HFF-Myc (cell line): ENCODE data around the gene ATN1.

Experiments used
- DNase-seq: peaks from one replicate; pipeline ENCODE4 v3.0.0-alpha.2; 2011; ENCODE audit warnings: low read depth; ENCODE audit errors: extremely low read depth
- H3K4me3 ChIP-seq: replicated peaks from 2 replicates; pipeline ENCODE4 v1.5.1; 2011; ENCODE audit warnings: low read depth, mild to moderate bottlenecking, control low read depth, low read length
- TF ChIP-seq, protein P1 (sequence below): IDR thresholded peaks from 2 replicates; pipeline ENCODE4 v1.5.1; 2012; ENCODE audit warnings: mild to moderate bottlenecking, low read depth, low read length, control low read depth; ENCODE audit errors: missing control alignments

Gene ATN1

DNA sequence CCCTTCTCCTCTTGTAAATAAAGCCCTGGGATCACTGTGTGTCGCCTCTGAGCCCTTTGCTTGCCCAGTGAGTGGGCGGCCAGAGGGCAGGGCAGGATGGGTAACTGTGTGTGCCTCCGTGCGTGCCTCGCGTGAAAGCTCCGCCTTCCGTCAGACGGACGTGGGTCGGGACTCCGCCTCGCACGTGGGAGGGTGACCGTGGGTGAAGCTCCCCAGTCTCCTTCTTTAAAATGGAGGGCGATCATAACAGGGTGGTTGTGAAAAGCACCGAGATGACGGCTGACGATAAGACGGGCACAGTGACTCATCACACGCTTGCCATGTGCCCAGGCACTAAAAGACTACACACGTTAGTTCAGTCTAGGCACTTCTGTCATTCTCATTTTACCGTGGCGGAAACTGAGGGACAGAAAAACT, 33.5 kb downstream of the ATN1 start:
- no peak for DNase-seq

DNA sequence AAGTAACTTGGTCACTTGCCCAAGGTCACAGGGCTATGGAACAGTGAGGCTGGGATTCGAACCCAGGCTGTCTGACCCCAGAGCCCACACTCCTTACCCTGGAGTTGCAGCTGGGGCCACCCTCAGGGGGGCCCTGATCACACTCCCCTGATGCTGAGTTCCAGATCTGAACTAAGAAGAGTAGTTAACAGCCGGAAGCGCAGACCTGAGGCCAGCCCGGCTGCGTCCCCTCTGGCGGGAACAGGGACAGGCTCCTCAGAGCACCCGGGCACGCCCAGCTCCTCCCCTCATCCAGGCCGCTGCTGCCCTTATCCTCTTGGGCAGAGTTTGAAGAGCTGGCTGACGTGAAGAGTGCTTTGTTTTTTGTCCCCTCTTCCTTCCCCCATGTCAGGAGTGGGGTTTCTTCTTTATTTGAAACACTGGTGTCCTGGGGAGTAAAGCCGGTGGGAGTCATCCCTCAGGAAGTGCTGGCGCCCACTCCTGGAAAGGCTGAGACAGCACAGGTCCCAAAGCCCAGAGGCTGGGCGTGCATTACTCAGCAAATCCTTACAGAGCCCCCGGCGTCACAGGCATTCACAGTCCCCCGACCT, 34.0 kb downstream of the ATN1 start:
- no peak for DNase-seq
- TF ChIP-seq, protein P1, sequence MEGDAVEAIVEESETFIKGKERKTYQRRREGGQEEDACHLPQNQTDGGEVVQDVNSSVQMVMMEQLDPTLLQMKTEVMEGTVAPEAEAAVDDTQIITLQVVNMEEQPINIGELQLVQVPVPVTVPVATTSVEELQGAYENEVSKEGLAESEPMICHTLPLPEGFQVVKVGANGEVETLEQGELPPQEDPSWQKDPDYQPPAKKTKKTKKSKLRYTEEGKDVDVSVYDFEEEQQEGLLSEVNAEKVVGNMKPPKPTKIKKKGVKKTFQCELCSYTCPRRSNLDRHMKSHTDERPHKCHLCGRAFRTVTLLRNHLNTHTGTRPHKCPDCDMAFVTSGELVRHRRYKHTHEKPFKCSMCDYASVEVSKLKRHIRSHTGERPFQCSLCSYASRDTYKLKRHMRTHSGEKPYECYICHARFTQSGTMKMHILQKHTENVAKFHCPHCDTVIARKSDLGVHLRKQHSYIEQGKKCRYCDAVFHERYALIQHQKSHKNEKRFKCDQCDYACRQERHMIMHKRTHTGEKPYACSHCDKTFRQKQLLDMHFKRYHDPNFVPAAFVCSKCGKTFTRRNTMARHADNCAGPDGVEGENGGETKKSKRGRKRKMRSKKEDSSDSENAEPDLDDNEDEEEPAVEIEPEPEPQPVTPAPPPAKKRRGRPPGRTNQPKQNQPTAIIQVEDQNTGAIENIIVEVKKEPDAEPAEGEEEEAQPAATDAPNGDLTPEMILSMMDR, result peak; percentile 68
- H3K4me3 ChIP-seq, result peak overlapping the region; percentile 7; the same call in 1 of the 2 replicates

More for the DNA sequence above, 33.5 kb downstream of the ATN1 start:
- peak overlapping the region; percentile 7; the same call in 1 of the 2 replicates for H3K4me3 ChIP-seq
- TF ChIP-seq, protein P1, result no peak

DNA sequence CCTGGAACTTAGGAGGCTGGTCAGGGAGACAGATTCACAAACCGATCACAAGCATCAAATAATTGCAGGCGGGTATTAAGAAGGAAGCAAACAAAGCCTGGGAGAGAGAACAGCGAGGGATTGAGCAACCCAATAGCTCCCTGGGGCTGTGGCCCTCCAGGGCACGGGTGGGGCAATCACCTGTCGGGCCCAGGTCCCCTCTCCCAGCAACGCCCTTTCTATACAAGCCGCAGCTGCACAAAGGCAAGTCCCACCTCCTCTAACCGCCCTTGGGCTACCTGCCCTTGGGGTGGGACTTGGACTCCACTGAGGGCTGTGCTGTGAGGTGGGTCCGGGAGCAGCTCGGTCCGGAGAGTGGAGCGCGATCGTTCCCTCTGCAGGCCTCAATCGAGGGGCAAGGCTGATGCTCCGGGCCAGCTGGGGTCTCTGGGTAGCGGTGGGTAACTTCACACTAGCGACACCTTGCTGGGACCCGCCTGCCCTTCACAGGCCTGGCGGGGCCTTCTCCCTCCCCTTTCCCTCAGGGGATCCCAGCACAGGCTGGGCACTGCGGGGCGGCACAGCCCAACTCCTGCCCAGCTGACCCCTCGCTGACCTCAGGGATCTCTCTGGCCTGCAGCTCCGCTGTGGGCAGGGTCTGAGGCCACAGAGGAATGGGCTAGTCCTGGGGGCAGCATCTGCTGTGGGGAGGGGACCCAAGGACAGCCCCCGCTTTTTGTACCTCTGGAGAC, 34.7 kb downstream of the ATN1 start:
- DNase-seq, result no peak
- TF ChIP-seq, protein P1, result no peak
- H3K4me3 ChIP-seq, result no peak overlapping the region

DNA sequence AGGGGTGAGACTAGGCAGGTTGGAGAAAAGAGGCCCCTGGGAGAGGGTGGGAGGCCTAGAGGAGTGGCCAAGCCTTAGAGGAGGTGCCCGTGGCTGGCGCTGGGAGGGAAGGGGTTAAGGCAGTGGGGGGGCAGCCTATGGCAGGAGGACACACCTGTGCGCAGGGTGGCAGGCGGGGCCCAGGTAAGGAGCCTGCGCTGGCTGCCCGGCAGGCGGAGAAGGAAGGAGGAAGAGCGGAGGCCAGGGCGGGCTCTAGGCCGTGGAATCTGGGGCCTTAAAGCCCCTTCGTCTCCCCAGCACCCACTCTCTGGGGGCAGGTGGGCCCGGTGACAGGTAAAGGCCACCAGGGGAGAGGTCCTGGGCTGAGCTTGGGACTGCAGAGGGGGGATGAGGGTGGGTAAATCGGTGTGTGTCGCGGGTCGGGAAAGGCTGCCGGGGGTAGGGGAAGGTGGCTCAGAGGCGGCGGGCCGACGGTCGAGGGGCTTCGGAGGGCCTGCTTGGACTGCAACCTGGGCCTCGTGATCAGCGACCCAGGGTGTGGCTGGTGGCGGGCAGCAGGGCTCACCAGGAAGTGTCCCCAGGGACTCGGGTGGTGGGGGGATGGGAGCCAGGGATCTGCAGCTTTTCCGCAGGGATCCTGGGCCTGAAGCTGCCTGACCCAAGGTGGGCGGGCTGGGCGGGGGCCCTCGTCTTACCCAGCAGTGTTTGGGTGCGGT, 35.4 kb downstream of the ATN1 start:
- H3K4me3 ChIP-seq, result no peak overlapping the region
- no peak for DNase-seq
- TF ChIP-seq, protein P1, result no peak

DNA sequence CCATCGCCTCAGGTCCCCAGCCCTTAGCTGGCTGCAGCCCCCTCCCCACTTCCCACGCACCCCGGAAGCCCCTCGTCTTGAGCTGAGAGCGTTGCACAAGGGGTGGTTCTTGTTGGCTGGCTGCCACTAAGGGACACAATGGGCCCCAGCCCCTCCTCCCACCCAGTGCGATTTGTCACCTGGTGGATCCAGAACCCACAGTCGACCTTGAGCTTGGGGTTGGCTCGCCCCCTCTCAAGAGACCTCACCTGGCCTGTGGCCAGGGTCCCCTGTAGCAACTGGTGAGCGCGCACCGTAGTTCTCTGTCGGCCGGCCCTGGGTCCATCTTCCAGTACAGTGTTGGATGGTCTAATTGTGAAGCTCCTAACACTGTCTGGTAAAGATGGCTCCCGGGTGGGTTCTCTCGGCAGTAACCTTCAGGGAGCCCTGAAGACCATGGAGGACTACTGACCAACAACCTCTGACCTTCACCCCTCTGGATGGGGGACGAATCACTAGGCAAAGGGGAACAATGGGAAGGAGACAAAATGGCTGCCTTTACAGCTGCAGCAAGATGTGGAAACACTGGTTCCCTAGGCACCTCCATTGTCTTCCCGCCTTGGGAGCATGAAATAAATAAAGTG, 36.1 kb downstream of the ATN1 start:
- no peak overlapping the region for H3K4me3 ChIP-seq
- TF ChIP-seq, protein P1, result no peak
- no peak for DNase-seq

DNA sequence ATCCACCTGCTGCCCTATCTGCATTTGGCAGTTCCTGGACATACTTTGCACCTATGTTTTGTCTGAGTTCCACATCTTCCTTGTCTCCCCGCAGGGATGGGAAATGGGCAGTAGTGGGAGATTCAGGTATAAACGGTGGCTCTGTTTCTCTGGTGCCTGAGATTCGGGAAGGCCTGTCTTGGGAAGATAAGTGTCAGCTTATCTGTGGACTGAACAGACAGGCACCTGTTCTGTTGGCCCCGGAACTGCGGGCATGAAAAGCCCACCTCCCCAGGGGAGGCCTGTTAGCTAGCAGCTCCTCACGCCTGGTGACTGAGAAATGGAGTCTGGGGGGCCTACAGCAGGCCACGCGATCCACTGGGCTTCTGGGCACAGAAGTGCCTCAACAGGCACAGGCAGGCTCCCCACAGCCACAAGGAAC, 36.9 kb downstream of the ATN1 start:
- DNase-seq, result no peak
- TF ChIP-seq, protein P1, result no peak
- no peak overlapping the region for H3K4me3 ChIP-seq
